ENCODE results near the gene TBCE. TPM values are rescaled to one million over a fixed set of nuclear protein-coding genes. Genes with fewer than 3 reads are reported as not detected.

TBCE gene
- total and polyA plus RNA-seq, 2 donors (not counting 1 experiment from before 2014, with no cell fraction given), result 15.2 to 22.1 TPM

- Histone ChIP-seq H3K36me3 (replicated peaks in 1 of 2; ENCODE audit: control extremely low read depth in 1 of 2, control insufficient read depth in 1 of 2, extremely low read depth in 1 of 2, insufficient read depth in 2 of 2, low read length in 1 of 2) (peaks cover 4 to 8% of the 10 kb centered on the region in 2 experiments), H3K4me1 (ENCODE audit: control insufficient read depth in 2 of 2, insufficient read depth in 2 of 2, low read length in 2 of 2) (no peaks in the 10 kb centered on the region), H2AFZ (ENCODE audit: insufficient read depth, low read depth, low read length, poor library complexity, severe bottlenecking) (no peak overlapping the region), H3K27me3 (replicated peaks in 1 of 4; ENCODE audit: control extremely low read depth in 1 of 4, control insufficient read depth in 3 of 4, insufficient read depth in 4 of 4, low read length in 3 of 4) (no peaks in the 10 kb centered on the region), H3K4me3 (ENCODE audit: control extremely low read depth in 1 of 5, extremely low read depth in 1 of 5, insufficient read depth in 1 of 5, low read depth in 2 of 5, low read length in 4 of 5) (no peak overlapping the region), H3K4me2 (replicated peaks; ENCODE audit: low read depth, low read length, poor library complexity, severe bottlenecking) (no peak overlapping the region), H3K9ac (ENCODE audit: low read length) (no peak overlapping the region), H4K20me1 (ENCODE audit: control insufficient read depth, insufficient read depth, low read length, poor library complexity, severe bottlenecking) (no peaks in the 10 kb centered on the region), H3K79me2 (ENCODE audit: control insufficient read depth, insufficient read depth, low read length) (peaks cover 26% of the 10 kb centered on the region), H3K27ac (ENCODE audit: low read length in 2 of 2) (no peak overlapping the region), H3K9me3 (ENCODE audit: control extremely low read depth in 1 of 3, control insufficient read depth in 2 of 3, insufficient read depth in 1 of 3, low read length in 2 of 3) (no peaks in the 10 kb centered on the region)
- Mint-ChIP-seq H3K27me3 (no peaks in the 10 kb centered on the region), H3K27ac (no peak overlapping the region), H3K9me3 (ENCODE audit: insufficient read depth) (no peaks in the 10 kb centered on the region), H3K4me3 (no peak overlapping the region), H3K4me1 (no peaks in the 10 kb centered on the region)
- DNase-seq, result no peak
- intact Hi-C loops (cut with micrococcal nuclease), result no loop called here
- no peak for TF ChIP-seq EZH2 (IDR thresholded peaks at IDR 0.05; ENCODE audit: borderline replicate concordance, insufficient read depth, low read depth, low read length, poor library complexity, severe bottlenecking)
- no peak for TF ChIP-seq CTCF (IDR thresholded peaks at IDR 0.05)
- no peak for ATAC-seq (ENCODE audit: low read depth)
- ChIA-PET POLR2A (no interaction called here), CTCF (interaction anchor here (1.1 to 1.4 kb wide), 2 partner anchors 8 to 19 kb away, joined by 3 to 4 read pairs; partner anchors contain the start of gene B3GALNT2)
- no CpG with 5 or more reads among the region's 2 CpGs for WGBS (ENCODE audit: insufficient coverage)
These were observed 128.3 kb downstream of the TBCE start for GRCh38 chr1:235495551-235495950.

DNA sequence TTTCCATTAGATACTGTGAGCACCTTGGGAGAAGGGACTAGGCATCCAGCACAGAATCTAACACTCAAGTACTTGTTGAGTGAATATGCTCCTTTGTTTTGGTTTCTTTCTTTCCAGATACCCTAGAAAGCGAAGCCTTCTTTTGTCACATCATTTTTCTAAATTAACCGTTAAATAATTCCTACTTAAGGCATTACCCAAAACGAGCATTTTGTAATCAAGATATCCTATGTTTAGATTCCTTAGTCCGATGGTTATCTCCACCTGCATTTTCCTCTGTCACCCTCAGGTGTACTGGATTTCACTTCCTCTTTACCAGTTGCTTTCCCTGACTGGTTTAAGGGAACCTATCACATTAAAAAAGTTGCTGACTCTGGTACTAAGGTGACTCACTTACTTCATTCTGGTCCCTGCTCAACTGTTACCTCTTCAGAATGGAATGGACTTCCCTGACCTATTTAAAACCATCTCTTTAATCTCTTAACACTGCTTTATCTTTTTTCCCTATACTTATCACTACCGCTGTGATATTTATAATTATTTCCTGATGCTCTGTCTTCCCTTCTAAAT lies 133.8 kb downstream of the TBCE start:
- ChIA-PET POLR2A (no interaction called here), CTCF (interaction anchor here (0.6 kb wide), 1 partner anchor 13 kb away, joined by 3 read pairs; no protein-coding TSS in a partner anchor)
- Mint-ChIP-seq H3K27me3 (no peaks in the 10 kb centered on the region), H3K27ac (no peak overlapping the region), H3K4me3 (no peak overlapping the region), H3K4me1 (peaks cover 20% of the 10 kb centered on the region), H3K9me3 (ENCODE audit: insufficient read depth) (no peaks in the 10 kb centered on the region)
- ATAC-seq (ENCODE audit: low read depth), result no peak
- H3K4me1 ChIP-seq (ENCODE audit: control insufficient read depth in 2 of 2, insufficient read depth in 2 of 2, low read length in 2 of 2), result peaks cover 7 to 12% of the 10 kb centered on the region in 2 donors
- no peak overlapping the region for H3K9ac ChIP-seq (ENCODE audit: low read length)
- H4K20me1 ChIP-seq (ENCODE audit: control insufficient read depth, insufficient read depth, low read length, poor library complexity, severe bottlenecking), result no peaks in the 10 kb centered on the region
- H3K27me3 ChIP-seq (replicated peaks in 1 of 4; ENCODE audit: control extremely low read depth in 1 of 4, control insufficient read depth in 3 of 4, insufficient read depth in 4 of 4, low read length in 3 of 4), result no peaks in the 10 kb centered on the region
- WGBS (ENCODE audit: insufficient coverage), result 73% methylated on average over 2 of the region's 5 CpGs
- intact Hi-C loops (cut with micrococcal nuclease), result loop anchor here (5.0 to 10.0 kb wide), 6 partner anchors 136 to 1104 kb away; partner anchors contain the start of genes HEATR1, LGALS8, TARBP1 and TBCE
- H3K36me3 ChIP-seq (replicated peaks in 1 of 2; ENCODE audit: control extremely low read depth in 1 of 2, control insufficient read depth in 1 of 2, extremely low read depth in 1 of 2, insufficient read depth in 2 of 2, low read length in 1 of 2), result no peaks in the 10 kb centered on the region
- TF ChIP-seq EZH2 (IDR thresholded peaks at IDR 0.05; ENCODE audit: borderline replicate concordance, insufficient read depth, low read depth, low read length, poor library complexity, severe bottlenecking) (no peak), CTCF (IDR thresholded peaks at IDR 0.05) (no peak)
- no peak overlapping the region for H3K4me3 ChIP-seq (ENCODE audit: control extremely low read depth in 1 of 5, extremely low read depth in 1 of 5, insufficient read depth in 1 of 5, low read depth in 2 of 5, low read length in 4 of 5)
- no peak overlapping the region for H3K4me2 ChIP-seq (replicated peaks; ENCODE audit: low read depth, low read length, poor library complexity, severe bottlenecking)
- H3K9me3 ChIP-seq (ENCODE audit: control extremely low read depth in 1 of 3, control insufficient read depth in 2 of 3, insufficient read depth in 1 of 3, low read length in 2 of 3), result no peaks in the 10 kb centered on the region
- DNase-seq, result no peak
- H2AFZ ChIP-seq (ENCODE audit: insufficient read depth, low read depth, low read length, poor library complexity, severe bottlenecking), result no peak overlapping the region
- H3K79me2 ChIP-seq (ENCODE audit: control insufficient read depth, insufficient read depth, low read length), result peaks cover 43% of the 10 kb centered on the region
- H3K27ac ChIP-seq (ENCODE audit: low read length in 2 of 2), result no peak overlapping the region

All from B cell (primary cell).